TTC549 (cell line): Measurements from ENCODE around the gene SETD6.
"Not testable (repeated sequence)": the region's sequence is repeated elsewhere in the genome, so short reads cannot be mapped to it uniquely, and the experiment has no call there.

ENCODE experiments used
- FAIRE-seq: peaks from 2 replicates; lab custom pipeline; 2012; peaks lifted over from hg19 to GRCh38; lab: Jason Lieb, UNC

SETD6 gene

DNA sequence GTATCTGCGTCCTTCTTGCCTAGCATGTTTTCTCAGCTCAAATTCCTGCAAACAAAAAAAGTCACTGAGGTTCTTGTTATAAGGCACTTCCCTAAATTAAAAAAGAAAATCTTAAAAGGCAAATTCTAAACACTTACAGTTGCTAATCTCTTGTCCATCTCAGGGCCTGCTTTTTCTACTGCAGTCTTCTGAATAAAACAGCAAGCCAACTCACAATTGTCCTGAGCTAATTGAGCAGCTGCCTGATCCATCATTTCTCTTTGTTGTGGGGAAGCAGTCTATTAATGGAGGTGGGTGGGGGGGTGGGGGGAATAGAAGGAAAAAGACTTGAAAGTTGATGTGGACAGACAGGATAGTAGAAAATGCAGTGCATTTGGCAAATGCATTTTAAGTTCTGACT lies 27.0 kb downstream of the SETD6 start:
- FAIRE-seq, result no peak

DNA sequence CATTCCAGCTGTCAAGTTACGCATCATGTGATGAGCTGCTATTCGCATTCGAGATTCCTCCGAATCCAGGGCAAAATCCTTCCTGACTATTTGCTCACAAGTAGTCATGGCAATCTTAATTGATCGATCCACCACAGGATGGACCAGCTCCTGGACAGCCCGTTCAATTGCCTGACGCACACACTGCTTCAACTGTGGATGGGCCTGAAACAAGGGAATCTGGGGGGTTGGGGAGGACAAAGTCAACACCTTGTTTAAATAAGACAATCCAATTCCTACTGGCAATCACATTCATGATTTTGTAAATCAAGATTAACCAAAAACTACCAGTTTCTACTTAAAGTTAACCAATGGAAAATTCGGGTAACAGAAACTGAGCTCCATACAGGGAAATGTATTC lies 28.4 kb downstream of the SETD6 start:
- no peak for FAIRE-seq

DNA sequence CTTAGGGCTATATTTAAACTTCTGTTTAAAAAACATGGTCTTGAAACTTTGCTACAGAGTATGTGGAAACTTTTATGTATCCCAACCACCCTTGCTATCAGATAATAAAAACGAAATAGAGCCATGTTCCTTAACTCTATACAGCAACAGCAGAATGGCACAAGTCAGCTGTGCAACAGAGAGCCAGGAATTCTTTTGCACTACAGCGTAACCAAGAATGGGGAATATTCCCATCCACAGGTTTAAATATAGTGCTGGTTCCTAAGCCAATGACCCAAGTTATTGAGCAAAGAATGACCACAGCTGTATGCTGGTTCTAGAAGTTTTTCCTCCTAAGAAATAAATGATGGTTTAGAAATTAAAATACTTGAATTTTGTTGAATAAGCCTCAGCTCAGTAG lies 33.1 kb downstream of the SETD6 start:
- FAIRE-seq, result no peak

DNA sequence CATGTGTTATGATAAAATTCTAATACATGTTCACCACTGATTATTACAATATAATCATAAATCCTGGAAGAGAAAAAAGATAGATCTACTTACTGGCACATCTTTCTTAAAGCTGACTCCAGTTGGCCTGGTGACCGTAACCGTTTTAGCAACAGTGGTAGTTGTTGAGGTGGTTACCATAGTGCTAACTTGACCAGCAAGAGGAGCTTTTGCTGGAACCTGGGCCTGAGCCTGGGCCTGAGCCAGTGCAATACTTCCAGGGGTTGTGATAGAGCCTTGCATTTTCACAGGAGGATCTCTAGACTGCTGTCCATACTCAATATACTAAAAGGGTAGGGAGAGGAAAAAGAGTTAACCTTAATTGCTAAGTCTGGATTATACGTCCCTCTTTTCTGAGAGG lies 36.2 kb downstream of the SETD6 start:
- no peak for FAIRE-seq

DNA sequence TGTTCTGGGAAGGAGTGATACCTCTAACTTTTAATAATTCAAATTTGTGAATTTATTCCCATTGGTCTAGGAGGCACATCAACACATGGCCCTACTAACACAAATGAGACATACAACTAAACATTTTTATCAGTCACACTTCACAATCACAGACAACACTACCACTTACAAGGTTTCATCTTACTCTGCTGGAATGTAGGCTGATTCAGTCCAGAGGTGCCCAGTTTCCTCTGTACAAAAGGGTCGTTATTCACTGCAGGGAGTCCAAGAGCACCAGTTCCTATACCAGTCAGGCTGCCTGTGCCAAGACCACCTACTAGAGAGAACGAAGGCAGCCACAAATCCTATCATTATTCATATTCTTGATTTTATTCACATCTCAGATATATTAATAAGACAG lies 41.4 kb downstream of the SETD6 start:
- FAIRE-seq, result no peak

DNA sequence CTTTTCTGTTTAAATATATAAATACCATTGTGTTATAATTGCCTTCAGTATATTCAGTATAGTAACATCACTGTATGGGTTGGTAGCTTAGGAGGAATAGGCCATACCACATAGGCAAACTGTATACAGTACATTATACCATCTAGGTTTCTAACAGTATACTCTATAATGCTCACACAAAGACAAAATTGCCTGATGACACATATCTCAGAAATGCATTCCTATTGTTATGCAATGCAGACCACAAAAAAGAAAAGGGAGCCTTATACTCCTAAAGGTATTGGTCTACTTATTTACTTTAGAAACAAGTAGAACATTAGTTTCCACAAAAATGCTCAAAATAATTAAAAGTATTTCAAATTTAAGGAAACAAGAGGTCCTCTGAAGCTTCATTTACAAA lies 47.9 kb downstream of the SETD6 start:
- FAIRE-seq, result no peak

DNA sequence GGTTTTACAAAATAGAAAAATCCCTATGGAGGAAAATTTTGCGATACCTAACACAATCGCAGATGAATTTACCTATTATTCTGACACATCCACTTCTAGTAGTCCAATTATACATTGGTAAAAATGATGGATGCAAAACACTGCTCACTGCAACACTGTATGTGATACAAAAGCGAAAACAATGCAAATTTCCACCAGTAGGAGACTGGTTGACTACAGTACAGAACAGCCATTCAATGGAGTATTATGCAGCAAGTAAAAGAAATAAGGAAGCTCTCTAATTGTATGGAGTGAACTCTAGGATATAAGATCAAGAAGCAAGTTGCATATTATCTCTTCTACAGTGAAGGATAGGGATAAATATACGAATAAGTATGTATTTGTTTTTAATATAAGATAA lies 48.5 kb downstream of the SETD6 start:
- no peak for FAIRE-seq

DNA sequence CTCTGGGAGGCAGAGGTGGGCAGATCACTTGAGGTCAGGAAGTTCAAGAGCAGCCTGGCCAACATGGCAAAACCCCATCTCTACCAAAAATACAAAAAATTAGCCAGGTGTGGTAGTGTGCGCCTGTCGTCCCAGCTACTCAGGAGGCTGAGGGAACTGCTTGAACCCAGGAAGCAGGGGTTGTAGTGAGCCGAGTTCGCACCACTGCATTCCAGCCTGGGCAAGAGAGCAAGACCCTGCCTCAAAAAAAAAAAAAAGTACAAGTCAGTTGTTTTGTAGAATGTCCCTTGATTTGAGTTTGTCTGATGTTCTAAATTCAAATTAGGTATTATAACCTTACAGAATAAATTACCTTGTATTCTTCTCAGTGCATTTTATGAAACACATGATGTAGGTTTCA lies 50.4 kb downstream of the SETD6 start:
- not testable (repeated sequence) for FAIRE-seq
